Stimulated activated naive CD8-positive, alpha-beta T cell treated with anti-CD3 and anti-CD28 coated beads, Interleukin-15, Interleukin-2, amounts not matched to agents 100 ng/mL and 50 ng/mL, for 24 hours (primary cell): ENCODE data around the gene KRTAP5-11.
"Not testable (repeated sequence)": the region's sequence is repeated elsewhere in the genome, so short reads cannot be mapped to it uniquely, and the experiment has no call there.

Experiments
- H3K27ac Mint-ChIP-seq: one replicate; pipeline ENCODE4 v1.8.0; 2021; ENCODE audit warnings: mild to moderate bottlenecking, mixed read lengths
- H3K27me3 Mint-ChIP-seq: one replicate; pipeline ENCODE4 v1.8.0; 2021; ENCODE audit warnings: mixed read lengths
- H3K36me3 Mint-ChIP-seq: one replicate; pipeline ENCODE4 v1.8.0; 2021; ENCODE audit warnings: low read depth, mixed read lengths
- H3K4me1 Mint-ChIP-seq: one replicate; pipeline ENCODE4 v1.8.0; 2021; ENCODE audit warnings: low read depth, mixed read lengths
- H3K4me3 Mint-ChIP-seq: one replicate; pipeline ENCODE4 v1.8.0; 2021; ENCODE audit warnings: mild to moderate bottlenecking, mixed read lengths
- H3K9me3 Mint-ChIP-seq: one replicate; pipeline ENCODE4 v1.8.0; 2021; ENCODE audit warnings: mixed read lengths

Gene KRTAP5-11

GRCh38 chr11:71571101-71571850 is 11.4 kb downstream of the KRTAP5-11 start:
- H3K4me3 Mint-ChIP-seq, H3K27me3 Mint-ChIP-seq, H3K9me3 Mint-ChIP-seq: not testable (repeated sequence)

GRCh38 chr11:71568704-71569349 is 13.8 kb downstream of the KRTAP5-11 start:
- peaks cover 24% of the 10 kb centered on the region for H3K27me3 Mint-ChIP-seq
- H3K4me1 Mint-ChIP-seq: no peaks in the 10 kb centered on the region
- no peak overlapping the region for H3K27ac Mint-ChIP-seq
- H3K36me3 Mint-ChIP-seq: no peaks in the 10 kb centered on the region
- H3K4me3 Mint-ChIP-seq: no peak overlapping the region
- no peaks in the 10 kb centered on the region for H3K9me3 Mint-ChIP-seq

More at GRCh38 chr11:71571101-71571850, 11.4 kb downstream of the KRTAP5-11 start:
- not testable (repeated sequence) for H3K27ac Mint-ChIP-seq, H3K4me1 Mint-ChIP-seq, H3K36me3 Mint-ChIP-seq

DNA sequence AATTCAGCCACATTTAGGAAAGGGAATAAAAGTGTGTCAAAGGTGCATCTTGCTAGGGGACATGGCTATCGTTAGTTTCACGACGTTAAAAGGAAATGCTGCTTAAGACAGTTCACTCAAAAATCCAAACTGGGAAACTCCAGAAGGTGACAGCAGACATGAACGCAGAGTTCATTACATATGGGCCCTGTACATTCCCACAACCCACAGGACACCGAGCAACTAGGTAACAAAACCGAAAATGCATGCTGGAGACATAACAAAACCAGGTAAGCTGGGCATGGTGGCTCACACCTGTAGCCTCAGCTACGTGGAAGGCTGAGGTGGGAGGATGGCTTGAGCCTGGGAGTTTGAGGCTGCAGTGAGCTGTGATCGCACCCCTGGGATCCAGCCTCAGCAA is 15.0 kb downstream of the KRTAP5-11 start:
- not testable (repeated sequence) for H3K4me3 Mint-ChIP-seq, H3K9me3 Mint-ChIP-seq, H3K36me3 Mint-ChIP-seq, H3K27ac Mint-ChIP-seq, H3K4me1 Mint-ChIP-seq
- H3K27me3 Mint-ChIP-seq: peaks cover 34% of the 10 kb centered on the region

- H3K4me1 Mint-ChIP-seq, H3K36me3 Mint-ChIP-seq, H3K4me3 Mint-ChIP-seq, H3K27ac Mint-ChIP-seq, H3K9me3 Mint-ChIP-seq: not testable (repeated sequence)
- H3K27me3 Mint-ChIP-seq: peaks cover 34% of the 10 kb centered on the region
Measured at GRCh38 chr11:71566626-71567599, 15.8 kb downstream of the KRTAP5-11 start.

DNA sequence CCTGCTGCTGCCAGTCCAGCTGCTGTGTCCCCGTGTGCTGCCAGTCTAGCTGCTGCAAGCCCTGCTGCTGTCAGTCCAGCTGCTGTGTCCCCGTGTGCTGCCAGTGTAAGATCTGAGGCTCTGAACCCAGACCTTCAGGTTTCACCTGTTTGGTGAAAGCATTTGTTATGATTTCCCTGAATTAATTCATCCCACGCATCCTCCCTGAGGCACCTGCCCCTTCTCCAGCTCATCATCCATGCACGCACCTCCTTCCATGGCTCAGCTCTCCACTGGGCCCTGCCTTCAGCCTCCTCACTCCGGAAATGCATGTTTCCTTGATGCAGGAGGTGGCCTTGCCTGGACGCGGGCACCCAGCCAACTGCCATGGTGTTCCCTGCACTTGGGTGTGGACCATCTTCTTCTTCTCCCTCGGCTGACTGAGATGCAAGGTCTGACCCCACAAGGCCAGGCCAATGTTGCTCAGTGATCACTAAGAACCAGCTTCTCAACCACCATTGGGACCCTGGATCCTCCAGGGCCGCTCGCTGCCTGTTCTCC is 16.5 kb downstream of the KRTAP5-11 start:
- no peak overlapping the region for H3K4me3 Mint-ChIP-seq
- H3K27me3 Mint-ChIP-seq: peaks cover 40% of the 10 kb centered on the region
- H3K9me3 Mint-ChIP-seq: no peaks in the 10 kb centered on the region
- H3K36me3 Mint-ChIP-seq: no peaks in the 10 kb centered on the region
- H3K27ac Mint-ChIP-seq: no peak overlapping the region
- no peaks in the 10 kb centered on the region for H3K4me1 Mint-ChIP-seq

DNA sequence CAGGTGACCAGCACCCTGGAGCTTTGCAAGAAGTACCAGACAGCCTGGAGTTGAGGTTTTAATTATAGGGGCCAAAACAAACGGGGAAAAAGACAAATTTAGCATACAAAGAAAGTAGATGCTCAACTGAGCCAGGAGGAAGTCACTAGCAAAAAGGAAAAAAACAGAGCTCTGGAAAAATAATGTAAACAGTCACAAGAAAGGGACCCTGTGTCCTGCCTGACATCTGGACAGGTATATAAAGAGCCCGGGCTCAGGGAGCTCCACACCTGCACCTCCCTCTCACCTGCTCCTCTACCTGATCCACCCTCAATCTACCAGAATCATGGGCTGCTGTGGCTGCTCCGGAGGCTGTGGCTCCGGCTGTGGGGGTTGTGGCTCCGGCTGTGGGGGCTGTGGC is 17.4 kb downstream of the KRTAP5-11 start, which contains the start of gene KRTAP5-10:
TSS of gene KRTAP5-10 (plus strand) at position 301 of the 400 bp plus-strand sequence. CDS start at position 326, 25 bp downstream.
- Mint-ChIP-seq H3K27ac (no peak within 1 kb of the TSS), H3K4me3 (no peak within 1 kb of the TSS), H3K4me1 (no peaks in the 10 kb centered on the region), H3K9me3 (no peaks in the 10 kb centered on the region), H3K27me3 (peaks cover 45% of the 10 kb centered on the region), H3K36me3 (no peaks in the 10 kb centered on the region)

DNA sequence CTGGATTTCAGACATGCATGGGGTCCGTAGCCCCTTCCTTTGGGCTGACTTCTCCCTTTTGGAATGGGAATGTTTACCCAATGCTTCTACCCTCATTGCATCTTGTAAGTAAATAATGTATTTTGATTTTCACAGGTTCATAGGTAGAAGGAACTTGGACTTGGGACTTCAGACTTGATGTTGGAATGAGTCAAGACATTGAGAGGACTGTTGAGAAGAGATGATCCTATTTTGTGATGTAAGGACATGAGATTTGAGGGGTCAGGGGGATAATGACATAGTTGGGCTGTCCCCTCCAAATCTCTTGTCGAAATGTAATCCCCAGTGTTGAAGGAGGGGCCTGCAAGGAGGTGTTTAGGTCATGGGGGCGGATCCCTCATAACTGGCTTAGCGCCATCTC is 18.2 kb downstream of the KRTAP5-11 start:
- Mint-ChIP-seq H3K4me1 (no peaks in the 10 kb centered on the region), H3K4me3 (no peak overlapping the region), H3K36me3 (no peaks in the 10 kb centered on the region), H3K27me3 (peaks cover 49% of the 10 kb centered on the region), H3K27ac (no peak overlapping the region), H3K9me3 (no peaks in the 10 kb centered on the region)

DNA sequence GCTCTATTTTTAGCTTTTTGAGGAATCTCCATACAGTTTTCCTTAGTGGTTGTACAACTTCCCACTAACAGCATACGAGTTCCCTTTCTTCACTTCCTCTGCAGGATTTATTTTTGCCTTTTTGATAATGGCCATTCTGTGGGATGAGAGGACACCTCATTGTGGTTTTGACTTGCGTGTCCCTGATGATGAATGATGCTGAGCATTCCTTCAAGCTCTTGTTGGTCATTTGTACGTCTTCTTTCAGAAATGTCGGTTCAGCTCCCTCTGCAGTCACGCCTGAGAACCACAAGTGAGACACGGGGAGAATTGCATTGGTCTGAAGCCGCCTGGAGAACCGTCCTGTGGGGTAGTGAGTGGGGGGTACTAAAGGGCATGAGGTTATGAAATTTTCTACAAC is 19.3 kb downstream of the KRTAP5-11 start:
- no peak overlapping the region for H3K4me3 Mint-ChIP-seq
- H3K36me3 Mint-ChIP-seq: no peaks in the 10 kb centered on the region
- H3K9me3 Mint-ChIP-seq: no peaks in the 10 kb centered on the region
- H3K4me1 Mint-ChIP-seq: no peaks in the 10 kb centered on the region
- H3K27ac Mint-ChIP-seq: no peak overlapping the region
- peaks cover 49% of the 10 kb centered on the region for H3K27me3 Mint-ChIP-seq

- Mint-ChIP-seq H3K27ac (no peak overlapping the region), H3K36me3 (no peaks in the 10 kb centered on the region), H3K4me3 (no peak overlapping the region), H3K9me3 (no peaks in the 10 kb centered on the region), H3K4me1 (no peaks in the 10 kb centered on the region), H3K27me3 (peaks cover 54% of the 10 kb centered on the region)
Measured at GRCh38 chr11:71562120-71562519, 20.6 kb downstream of the KRTAP5-11 start.

DNA sequence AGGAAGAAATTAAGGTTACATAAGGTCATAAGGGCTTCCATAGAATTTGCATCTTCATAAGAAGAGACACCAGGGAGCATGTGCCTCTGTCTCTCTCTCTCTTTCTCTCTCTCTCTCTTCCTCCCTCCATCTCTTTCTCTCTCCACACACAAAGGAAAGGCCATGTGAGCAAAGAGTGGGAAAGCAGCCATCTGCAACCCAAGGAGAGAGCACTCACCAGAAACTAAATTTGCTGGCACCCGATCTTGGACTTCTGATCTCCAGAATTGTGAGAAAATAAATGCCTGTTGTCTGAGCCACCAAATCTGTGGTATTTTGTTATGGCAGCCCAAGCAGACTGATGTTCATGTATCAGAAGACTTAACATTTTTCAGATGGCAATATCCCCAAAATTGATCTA is 23.7 kb downstream of the KRTAP5-11 start:
- no peak overlapping the region for H3K27ac Mint-ChIP-seq
- H3K9me3 Mint-ChIP-seq: no peaks in the 10 kb centered on the region
- no peaks in the 10 kb centered on the region for H3K36me3 Mint-ChIP-seq
- H3K4me3 Mint-ChIP-seq: no peak overlapping the region
- H3K27me3 Mint-ChIP-seq: peaks cover 40% of the 10 kb centered on the region
- H3K4me1 Mint-ChIP-seq: no peaks in the 10 kb centered on the region

DNA sequence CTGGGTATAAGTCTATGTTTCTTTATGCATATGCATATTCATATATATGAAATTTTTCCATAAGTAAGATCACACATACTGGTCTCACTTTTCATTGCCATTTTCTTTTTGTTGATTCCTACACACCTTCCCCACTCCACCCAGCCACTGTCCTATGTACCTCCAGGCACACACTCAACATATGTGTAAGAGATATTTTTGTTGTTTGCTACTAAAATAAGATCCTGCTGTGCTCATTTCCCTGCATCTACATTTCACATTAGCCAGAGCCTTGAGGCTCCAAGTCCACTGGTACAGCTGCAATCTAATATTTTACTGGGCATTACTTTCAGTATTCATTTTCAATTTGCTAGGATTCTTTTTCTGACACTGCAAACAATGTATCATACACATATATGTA is 25.4 kb downstream of the KRTAP5-11 start:
- Mint-ChIP-seq H3K27me3 (peaks cover 27% of the 10 kb centered on the region), H3K4me3 (no peak overlapping the region), H3K4me1 (no peaks in the 10 kb centered on the region), H3K9me3 (no peaks in the 10 kb centered on the region), H3K36me3 (no peaks in the 10 kb centered on the region), H3K27ac (no peak overlapping the region)

GRCh38 chr11:71556018-71556417 is 26.7 kb downstream of the KRTAP5-11 start:
- no peak overlapping the region for H3K27ac Mint-ChIP-seq
- no peak overlapping the region for H3K4me3 Mint-ChIP-seq
- peaks cover 20% of the 10 kb centered on the region for H3K27me3 Mint-ChIP-seq
- H3K36me3 Mint-ChIP-seq: no peaks in the 10 kb centered on the region
- H3K9me3 Mint-ChIP-seq: no peaks in the 10 kb centered on the region
- H3K4me1 Mint-ChIP-seq: peaks cover 7% of the 10 kb centered on the region

DNA sequence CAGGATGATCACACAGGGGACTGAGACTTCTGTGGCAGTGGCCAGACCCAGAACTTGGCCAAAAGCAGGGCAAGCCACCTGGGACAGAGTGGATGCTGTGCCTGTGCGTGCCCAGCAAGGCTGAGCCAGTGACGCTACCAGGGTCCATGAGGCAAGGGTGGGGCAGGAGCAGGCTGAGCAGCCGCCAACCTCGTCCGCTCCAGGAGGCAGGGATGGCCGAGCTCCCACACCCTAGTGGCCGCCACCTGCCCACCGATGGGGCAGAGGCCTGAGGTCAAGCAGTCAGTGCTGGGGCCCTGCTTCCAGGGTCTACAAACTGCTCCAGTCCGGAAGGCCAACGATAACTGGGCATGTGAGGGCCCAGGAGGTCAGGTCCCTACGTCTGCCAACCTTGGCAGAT is 27.2 kb downstream of the KRTAP5-11 start:
- Mint-ChIP-seq H3K27ac (no peak overlapping the region), H3K36me3 (no peaks in the 10 kb centered on the region), H3K9me3 (no peaks in the 10 kb centered on the region), H3K27me3 (peaks cover 17% of the 10 kb centered on the region), H3K4me3 (no peak overlapping the region), H3K4me1 (peaks cover 7% of the 10 kb centered on the region)

DNA sequence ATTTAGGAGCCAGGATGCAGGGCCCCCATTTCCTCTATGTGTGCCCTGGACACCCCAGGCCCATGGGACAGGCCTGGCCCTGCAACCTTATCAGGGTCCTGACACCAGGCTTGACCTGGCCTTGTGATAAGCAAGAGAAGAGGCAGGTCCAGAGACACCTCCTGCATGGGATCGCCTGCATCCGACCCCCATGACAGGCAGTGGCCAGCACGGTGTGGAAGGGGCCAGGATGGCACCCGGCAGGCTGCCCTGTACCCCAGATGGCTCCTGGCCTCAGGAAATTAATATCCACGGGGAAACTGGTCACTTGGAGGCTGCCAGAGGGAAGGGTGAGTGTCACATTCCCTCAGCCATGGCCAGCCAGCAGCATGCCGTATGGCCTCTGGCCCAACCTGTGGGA is 27.7 kb downstream of the KRTAP5-11 start:
- H3K4me3 Mint-ChIP-seq: no peak overlapping the region
- peaks cover 19% of the 10 kb centered on the region for H3K27me3 Mint-ChIP-seq
- H3K9me3 Mint-ChIP-seq: no peaks in the 10 kb centered on the region
- H3K4me1 Mint-ChIP-seq: peaks cover 7% of the 10 kb centered on the region
- H3K27ac Mint-ChIP-seq: no peak overlapping the region
- no peaks in the 10 kb centered on the region for H3K36me3 Mint-ChIP-seq

DNA sequence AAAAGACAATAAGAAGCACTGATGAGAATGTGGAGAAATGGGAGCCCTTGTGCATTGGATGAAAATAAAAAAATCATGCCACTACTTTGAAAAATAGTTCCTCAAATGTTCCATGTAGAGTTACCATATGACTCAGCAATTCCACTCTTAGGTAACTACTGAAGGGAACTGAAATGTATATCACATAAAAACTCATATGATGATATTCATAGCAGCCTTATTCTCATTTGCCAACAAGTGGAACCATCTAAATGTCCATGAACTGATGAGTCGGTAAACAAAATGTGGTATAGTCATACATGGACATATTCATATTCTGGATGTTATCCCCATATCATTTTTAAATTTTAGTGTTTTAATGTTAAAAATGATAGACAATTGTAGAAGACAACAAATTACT is 31.0 kb downstream of the KRTAP5-11 start:
- no peak overlapping the region for H3K4me3 Mint-ChIP-seq
- H3K9me3 Mint-ChIP-seq: no peaks in the 10 kb centered on the region
- no peak overlapping the region for H3K27ac Mint-ChIP-seq
- H3K36me3 Mint-ChIP-seq: no peaks in the 10 kb centered on the region
- peaks cover 29% of the 10 kb centered on the region for H3K27me3 Mint-ChIP-seq
- H3K4me1 Mint-ChIP-seq: peaks cover 7% of the 10 kb centered on the region
